ENCODE measurements around the gene RNF220. TPM values are rescaled to one million over a fixed set of nuclear protein-coding genes. Genes with fewer than 3 reads are reported as not detected.
A peak's percentile ranks its signal among the peaks of the same experiment; 100 is the strongest.

RNF220 gene
- total and polyA plus RNA-seq, 2 of the 13 experiments (the other 11 are each of a cell fraction or from before 2014, with no cell fraction given), result 48.2 to 72.1 TPM

GRCh38 chr1:44407430-44408211, 2.6 kb downstream of the RNF220 start:
- POLR2A ChIA-PET, result no interaction called here
- CTCF ChIA-PET (ENCODE audit: low intra/inter-chr PET ratio, low total read pairs), result no interaction called here
- Histone ChIP-seq H3K4me1 (ENCODE audit: insufficient read depth, low read length) (peaks cover 44% of the 10 kb centered on the region), H3K9me3 (ENCODE audit: low read length) (no peaks in the 10 kb centered on the region), H3K36me3 (replicated peaks in 1 of 2; ENCODE audit: control insufficient read depth in 1 of 2, insufficient read depth in 2 of 2, low read length in 2 of 2) (peaks cover 0 to 4% of the 10 kb centered on the region in 2 experiments; a peak in 2 of 5 replicates), H3K27ac (ENCODE audit: extremely low read length, insufficient read depth, low read length) (no peak overlapping the region), H3K4me3 (replicated peaks in 1 of 3; ENCODE audit: insufficient read depth in 1 of 3, low read depth in 2 of 3, low read length in 3 of 3) (peak overlapping the region in 2 of 3 experiments; percentile 84 to 86; a peak in 3 of 6 replicates), H3K9ac (ENCODE audit: insufficient read depth, low read depth, low read length) (no peak overlapping the region), H3K79me2 (ENCODE audit: insufficient read depth, low read length) (peaks cover 29% of the 10 kb centered on the region), H3K27me3 (ENCODE audit: control insufficient read depth in 1 of 2, insufficient read depth in 2 of 2, low read length in 2 of 2) (peaks cover 0 to 25% of the 10 kb centered on the region in 2 experiments; a peak in 1 of 5 replicates), H2AFZ (ENCODE audit: low read length) (no peak overlapping the region), H3K4me2 (ENCODE audit: low read depth, low read length) (peak overlapping the region; percentile 68; the same call in 1 of the 2 replicates), H4K20me1 (ENCODE audit: insufficient read depth, low read length) (peaks cover 3% of the 10 kb centered on the region)
- ATAC-seq (no peak), DNase-seq (ENCODE audit: low spot score) (no peak), FAIRE-seq (no peak)
- WGBS (ENCODE audit: low lambda C conversion rate), result 83% methylated on average over 49 of the region's 85 CpGs
- in situ Hi-C loops (cut with HindIII; ENCODE audit: extremely low pct_ligation_motif_present, low pct_unique_long_range_greater_than_20kb) (no loop called here), intact Hi-C loops (cut with micrococcal nuclease; ENCODE audit: unreplicated experiment) (no loop called here)
- BruUV-seq (replicated peaks), result no TSS peak
- TF ChIP-seq HIVEP1 (CRISPR knock-in tag; IDR thresholded peaks at IDR 0.05) (no peak), ZBTB38 (CRISPR knock-in tag; IDR thresholded peaks at IDR 0.05) (peak; percentile 56), RXRA (CRISPR knock-in tag; IDR thresholded peaks at IDR 0.05) (0 out of 2 replicates have a peak, but pooled peaks have one; percentile 12)
- TF ChIP-seq, protein P1, sequence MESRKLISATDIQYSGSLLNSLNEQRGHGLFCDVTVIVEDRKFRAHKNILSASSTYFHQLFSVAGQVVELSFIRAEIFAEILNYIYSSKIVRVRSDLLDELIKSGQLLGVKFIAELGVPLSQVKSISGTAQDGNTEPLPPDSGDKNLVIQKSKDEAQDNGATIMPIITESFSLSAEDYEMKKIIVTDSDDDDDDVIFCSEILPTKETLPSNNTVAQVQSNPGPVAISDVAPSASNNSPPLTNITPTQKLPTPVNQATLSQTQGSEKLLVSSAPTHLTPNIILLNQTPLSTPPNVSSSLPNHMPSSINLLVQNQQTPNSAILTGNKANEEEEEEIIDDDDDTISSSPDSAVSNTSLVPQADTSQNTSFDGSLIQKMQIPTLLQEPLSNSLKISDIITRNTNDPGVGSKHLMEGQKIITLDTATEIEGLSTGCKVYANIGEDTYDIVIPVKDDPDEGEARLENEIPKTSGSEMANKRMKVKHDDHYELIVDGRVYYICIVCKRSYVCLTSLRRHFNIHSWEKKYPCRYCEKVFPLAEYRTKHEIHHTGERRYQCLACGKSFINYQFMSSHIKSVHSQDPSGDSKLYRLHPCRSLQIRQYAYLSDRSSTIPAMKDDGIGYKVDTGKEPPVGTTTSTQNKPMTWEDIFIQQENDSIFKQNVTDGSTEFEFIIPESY (CRISPR knock-in tag; IDR thresholded peaks at IDR 0.05), result peak; percentile 88; the same call in 1 of the 2 replicates

DNA sequence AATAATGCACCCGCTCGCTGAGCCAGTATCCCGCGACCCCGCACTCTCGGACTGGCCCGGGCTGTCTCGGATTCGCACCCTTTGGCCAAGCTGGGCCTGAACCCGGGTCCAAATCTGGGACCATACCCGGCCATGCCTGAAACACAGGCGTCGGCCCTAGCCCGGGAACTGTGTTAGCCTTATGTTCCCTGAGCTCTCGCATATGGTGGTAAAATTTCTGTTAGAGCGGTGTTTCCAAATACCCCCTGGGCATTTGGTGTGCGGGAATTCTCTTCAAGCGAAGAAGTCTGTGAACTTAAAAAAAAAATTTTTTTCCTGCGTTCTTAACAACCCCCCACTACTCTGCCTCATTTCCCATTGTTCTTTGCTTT, 3.1 kb downstream of the RNF220 start:
- ATAC-seq, result no peak
- intact Hi-C loops (cut with micrococcal nuclease; ENCODE audit: unreplicated experiment), result no loop called here

More for the DNA sequence above, 3.1 kb downstream of the RNF220 start:
- WGBS (ENCODE audit: low lambda C conversion rate), result 77% methylated on average over 19 of the region's 19 CpGs
- in situ Hi-C loops (cut with HindIII; ENCODE audit: extremely low pct_ligation_motif_present, low pct_unique_long_range_greater_than_20kb), result no loop called here
- H3K9me3 ChIP-seq (ENCODE audit: low read length), result no peaks in the 10 kb centered on the region
- peaks cover 38% of the 10 kb centered on the region for H3K4me1 ChIP-seq (ENCODE audit: insufficient read depth, low read length)
- ChIA-PET CTCF (ENCODE audit: low intra/inter-chr PET ratio, low total read pairs) (no interaction called here), POLR2A (no interaction called here)
- no TSS peak for BruUV-seq (replicated peaks)
- FAIRE-seq (no peak), DNase-seq (ENCODE audit: low spot score) (no peak)
- peaks cover 3% of the 10 kb centered on the region for H4K20me1 ChIP-seq (ENCODE audit: insufficient read depth, low read length)
- TF ChIP-seq ZNF687 (CRISPR knock-in tag; IDR thresholded peaks at IDR 0.05) (0 out of 2 replicates have a peak, but pooled peaks have one; percentile 6), YEATS4 (CRISPR knock-in tag; IDR thresholded peaks at IDR 0.05; ENCODE audit: borderline replicate concordance) (no peak), AHR (CRISPR knock-in tag; IDR thresholded peaks at IDR 0.05) (no peak)
- no peak overlapping the region for H2AFZ ChIP-seq (ENCODE audit: low read length)
- H3K79me2 ChIP-seq (ENCODE audit: insufficient read depth, low read length), result peaks cover 29% of the 10 kb centered on the region
- H3K9ac ChIP-seq (ENCODE audit: insufficient read depth, low read depth, low read length), result no peak overlapping the region
- H3K4me2 ChIP-seq (ENCODE audit: low read depth, low read length), result peak overlapping the region; percentile 43; the same call in 1 of the 2 replicates
- H3K4me3 ChIP-seq (replicated peaks in 1 of 3; ENCODE audit: insufficient read depth in 1 of 3, low read depth in 2 of 3, low read length in 3 of 3), result peak overlapping the region in 1 of 3 experiments; percentile 11; a peak in 3 of 6 replicates
- H3K27ac ChIP-seq (ENCODE audit: extremely low read length, insufficient read depth, low read length), result no peak overlapping the region
- H3K27me3 ChIP-seq (ENCODE audit: control insufficient read depth in 1 of 2, insufficient read depth in 2 of 2, low read length in 2 of 2), result peaks cover 0 to 25% of the 10 kb centered on the region in 2 experiments; a peak in 1 of 5 replicates
- H3K36me3 ChIP-seq (replicated peaks in 1 of 2; ENCODE audit: control insufficient read depth in 1 of 2, insufficient read depth in 2 of 2, low read length in 2 of 2), result peaks cover 5% of the 10 kb centered on the region in 2 experiments; a peak in 3 of 5 replicates
